Choroid plexus epithelial cell (primary cell): ENCODE data around the gene BANP.

Source experiments
- DNase-seq: peaks from one replicate; pipeline ENCODE4 v3.0.0-alpha.2; 2010; ENCODE audit warnings: low read depth
- H3K4me3 ChIP-seq: 2 replicates; pipeline ENCODE4 v1.5.1; 2011; ENCODE audit warnings: low read depth, mild to moderate bottlenecking, control low read depth, low read length, moderate library complexity
- CTCF ChIP-seq: conservative IDR thresholded peaks from 2 replicates; pipeline ENCODE4 v1.5.1; 2011; ENCODE audit warnings: low read depth, mild to moderate bottlenecking, control low read depth, inconsistent platforms, low read length, moderate library complexity

Gene BANP

GRCh38 chr16:88058136-88058535 lies 106.9 kb downstream of the BANP start:
- no peak overlapping the region for H3K4me3 ChIP-seq
- TF ChIP-seq CTCF, result no peak
- DNase-seq, result no peak

GRCh38 chr16:88058817-88059216 lies 107.6 kb downstream of the BANP start:
- H3K4me3 ChIP-seq, result no peak overlapping the region
- no peak for TF ChIP-seq CTCF

GRCh38 chr16:88059701-88060386 lies 108.6 kb downstream of the BANP start:
- TF ChIP-seq CTCF, result no peak
- no peak overlapping the region for H3K4me3 ChIP-seq
- no peak for DNase-seq

More at GRCh38 chr16:88058817-88059216, 107.6 kb downstream of the BANP start:
- no peak for DNase-seq

GRCh38 chr16:88060524-88061219 lies 109.4 kb downstream of the BANP start:
- TF ChIP-seq CTCF, result peak; percentile 4
- no peak for DNase-seq
- H3K4me3 ChIP-seq, result no peak overlapping the region

GRCh38 chr16:88061346-88062110 lies 110.3 kb downstream of the BANP start:
- no peak for DNase-seq
- no peak for TF ChIP-seq CTCF

GRCh38 chr16:88062341-88063210 lies 111.3 kb downstream of the BANP start:
- peak; percentile 76 for DNase-seq
- no peak overlapping the region for H3K4me3 ChIP-seq
- no peak for TF ChIP-seq CTCF

More at GRCh38 chr16:88061346-88062110, 110.3 kb downstream of the BANP start:
- no peak overlapping the region for H3K4me3 ChIP-seq
